Frontal cortex (tissue), 4 donors: ENCODE measurements around the gene PIBF1. TPM values are rescaled to one million over a fixed set of nuclear protein-coding genes. Genes with fewer than 3 reads are reported as not detected.
A peak's percentile ranks its signal among the peaks of the same experiment; 100 is the strongest.

Experiments
- DNase-seq, 2 donors: peaks; one replicate each; pipeline ENCODE4 v3.0.0; 2012; ENCODE audit warnings: low spot score in 2 of 2
- FAIRE-seq: peaks from 2 replicates; lab custom pipeline; 2012; peaks lifted over from hg19 to GRCh38; lab: Jason Lieb, UNC
- small RNA-seq: library from RNA; depleted of rRNA; stranded (forward); fragments of <200 nt; gene quantifications from one replicate; pipeline ENCODE3, GENCODE V24; 2014
- total RNA-seq: library from RNA; depleted of rRNA; stranded (reverse); fragments of >200 nt; gene quantifications from one replicate; pipeline ENCODE4 v1.2.3, GENCODE V29; 2014
- donor health status: control.
- donor health status: control.
- donor health status: control.

PIBF1 gene
- total RNA-seq, 1 donor from 2014 or later, result 34.6 TPM

DNA sequence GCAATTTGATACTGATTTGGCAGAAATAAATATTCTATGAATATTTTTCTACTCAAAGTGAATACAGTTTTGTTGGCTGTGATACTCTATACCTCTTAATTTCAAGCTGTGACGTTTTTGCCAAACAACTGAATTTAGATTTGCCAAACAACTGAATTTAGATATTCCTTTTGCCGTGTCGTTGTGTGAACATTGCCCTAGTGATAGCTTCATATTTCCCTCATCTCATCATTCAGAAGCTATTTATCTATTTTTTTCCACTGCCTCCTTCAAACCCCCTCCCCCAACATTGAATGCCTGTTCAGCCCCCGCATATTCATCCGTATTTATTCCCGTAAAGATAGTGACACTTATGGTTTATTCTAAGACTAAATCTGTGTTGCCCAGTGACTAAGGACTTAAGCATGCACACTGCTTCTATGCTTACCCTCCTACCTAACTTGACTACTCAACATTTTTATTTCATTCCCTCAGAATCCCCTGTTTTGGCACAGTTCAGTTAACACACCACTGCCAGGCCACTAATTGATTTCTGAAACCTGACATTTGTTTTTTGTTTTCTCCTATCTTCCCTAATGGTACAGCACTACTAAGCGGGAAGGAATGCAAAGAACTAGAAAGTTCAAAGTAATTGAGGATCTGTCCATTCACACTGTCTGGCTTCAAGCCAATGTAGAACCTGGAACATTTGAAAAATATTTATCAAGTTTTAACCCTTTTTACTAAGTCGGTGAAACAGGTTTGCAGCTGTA lies 274.1 kb downstream of the PIBF1 start:
- DNase-seq, result no peak
- no peak for FAIRE-seq

DNA sequence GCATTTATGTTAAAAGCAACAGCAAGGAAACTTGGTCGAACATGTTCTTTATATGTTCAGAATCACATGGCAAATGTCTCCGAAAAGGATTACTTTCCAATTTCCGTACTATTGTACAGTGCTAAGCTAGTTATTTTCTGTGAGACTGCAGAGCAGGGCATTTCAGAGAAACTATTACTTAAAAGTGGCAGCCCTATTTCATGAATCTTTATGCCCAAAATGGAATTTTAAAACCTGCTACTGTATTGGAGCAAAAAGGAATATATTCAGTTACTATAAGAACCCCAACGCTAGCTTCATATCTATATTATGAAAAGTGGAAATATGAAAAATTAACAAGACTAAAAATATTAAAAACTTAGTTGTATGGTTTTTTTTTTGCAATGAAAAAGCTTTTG lies 274.6 kb downstream of the PIBF1 start:
- FAIRE-seq (no peak), DNase-seq (no peak)

DNA sequence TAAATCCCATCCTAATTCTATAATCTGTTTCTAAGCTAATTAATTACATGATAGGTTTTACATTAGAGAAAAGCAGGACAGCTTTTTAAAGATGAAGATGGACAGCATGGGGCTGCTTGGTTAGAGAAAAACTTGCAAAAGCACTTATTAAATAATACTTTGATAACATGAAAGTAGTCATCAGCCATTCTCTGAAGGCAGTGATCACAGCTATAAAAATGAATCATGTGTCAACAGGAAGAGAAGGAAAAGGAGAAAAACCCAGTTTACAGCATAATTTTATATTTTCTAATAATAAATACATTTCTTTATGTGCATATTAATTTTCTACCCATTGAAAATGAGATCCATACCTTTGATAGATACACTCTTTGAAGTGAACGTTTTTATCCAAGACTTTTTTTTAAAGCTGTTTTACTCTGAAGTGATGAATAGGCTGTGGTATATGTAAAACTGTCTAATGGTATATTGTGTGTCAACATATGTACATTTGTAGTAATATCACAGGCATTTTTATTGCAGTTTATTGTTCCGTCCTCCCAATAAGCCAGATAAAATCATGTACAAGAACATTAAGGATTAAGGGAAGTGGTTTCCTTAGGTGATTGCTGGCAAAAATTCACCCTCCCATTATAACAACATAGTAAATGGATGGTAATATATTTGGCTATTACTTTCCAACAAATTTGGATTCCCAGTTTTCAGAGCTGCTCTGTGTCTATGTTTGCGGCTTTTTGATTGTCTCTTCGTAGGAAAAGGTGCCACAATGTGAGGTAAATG lies 275.5 kb downstream of the PIBF1 start:
- no peak for DNase-seq
- no peak for FAIRE-seq

DNA sequence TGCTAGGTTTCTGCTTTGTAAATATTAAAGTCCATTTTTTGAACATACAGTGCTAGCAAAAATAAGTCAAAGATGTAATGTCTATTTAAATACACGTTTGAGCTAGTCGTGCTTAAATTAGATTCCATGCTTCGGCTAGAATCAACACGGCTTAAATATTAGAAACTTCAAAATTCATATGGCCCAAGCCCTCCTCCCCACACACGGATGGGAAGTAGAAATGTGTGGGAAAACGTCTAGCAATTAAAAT lies 276.1 kb downstream of the PIBF1 start:
- DNase-seq (no peak), FAIRE-seq (no peak)

DNA sequence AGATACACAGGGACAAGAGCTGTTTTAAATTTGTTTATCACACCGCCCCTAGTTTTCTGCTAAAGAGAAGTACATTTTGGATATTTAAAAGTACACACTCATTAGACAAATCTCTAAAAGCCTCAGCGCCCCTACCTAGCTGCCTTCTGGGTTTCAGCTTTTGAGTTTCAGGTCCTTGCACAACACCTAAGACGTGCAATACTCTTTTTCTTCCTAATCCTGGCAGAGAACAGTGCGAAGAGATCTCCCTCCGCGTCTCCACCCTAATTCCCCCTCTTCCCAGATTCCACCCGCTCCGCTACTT lies 276.5 kb downstream of the PIBF1 start:
- FAIRE-seq (no peak), DNase-seq (no peak)

DNA sequence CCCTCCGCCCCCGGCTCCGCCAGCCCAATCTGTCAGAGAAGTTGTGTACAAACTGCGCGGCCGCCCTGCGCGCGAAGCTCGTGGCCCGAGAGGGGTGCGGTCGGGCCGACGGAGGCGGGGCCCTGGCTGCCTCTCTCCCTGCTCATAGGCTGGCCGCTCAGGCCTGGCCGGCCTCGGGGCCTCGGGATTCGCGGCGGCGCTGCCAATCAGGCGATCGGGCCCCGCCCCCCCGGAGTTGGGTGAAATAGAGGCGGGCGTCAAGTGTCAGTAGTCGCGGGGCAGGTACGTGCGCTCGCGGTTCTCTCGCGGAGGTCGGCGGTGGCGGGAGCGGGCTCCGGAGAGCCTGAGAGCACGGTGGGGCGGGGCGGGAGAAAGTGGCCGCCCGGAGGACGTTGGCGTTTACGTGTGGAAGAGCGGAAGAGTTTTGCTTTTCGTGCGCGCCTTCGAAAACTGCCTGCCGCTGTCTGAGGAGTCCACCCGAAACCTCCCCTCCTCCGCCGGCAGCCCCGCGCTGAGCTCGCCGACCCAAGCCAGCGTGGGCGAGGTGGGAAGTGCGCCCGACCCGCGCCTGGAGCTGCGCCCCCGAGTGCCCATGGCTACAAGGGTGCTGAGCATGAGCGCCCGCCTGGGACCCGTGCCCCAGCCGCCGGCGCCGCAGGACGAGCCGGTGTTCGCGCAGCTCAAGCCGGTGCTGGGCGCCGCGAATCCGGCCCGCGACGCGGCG lies 277.0 kb downstream of the PIBF1 start, which contains the start of gene KLF5:
Gene KLF5, plus strand, starts transcription at position 270 of the 724 bp plus-strand sequence. Its CDS starts 323 bp downstream, at position 593.
- DNase-seq (peak; percentile 90 to 93), FAIRE-seq (no peak)

DNA sequence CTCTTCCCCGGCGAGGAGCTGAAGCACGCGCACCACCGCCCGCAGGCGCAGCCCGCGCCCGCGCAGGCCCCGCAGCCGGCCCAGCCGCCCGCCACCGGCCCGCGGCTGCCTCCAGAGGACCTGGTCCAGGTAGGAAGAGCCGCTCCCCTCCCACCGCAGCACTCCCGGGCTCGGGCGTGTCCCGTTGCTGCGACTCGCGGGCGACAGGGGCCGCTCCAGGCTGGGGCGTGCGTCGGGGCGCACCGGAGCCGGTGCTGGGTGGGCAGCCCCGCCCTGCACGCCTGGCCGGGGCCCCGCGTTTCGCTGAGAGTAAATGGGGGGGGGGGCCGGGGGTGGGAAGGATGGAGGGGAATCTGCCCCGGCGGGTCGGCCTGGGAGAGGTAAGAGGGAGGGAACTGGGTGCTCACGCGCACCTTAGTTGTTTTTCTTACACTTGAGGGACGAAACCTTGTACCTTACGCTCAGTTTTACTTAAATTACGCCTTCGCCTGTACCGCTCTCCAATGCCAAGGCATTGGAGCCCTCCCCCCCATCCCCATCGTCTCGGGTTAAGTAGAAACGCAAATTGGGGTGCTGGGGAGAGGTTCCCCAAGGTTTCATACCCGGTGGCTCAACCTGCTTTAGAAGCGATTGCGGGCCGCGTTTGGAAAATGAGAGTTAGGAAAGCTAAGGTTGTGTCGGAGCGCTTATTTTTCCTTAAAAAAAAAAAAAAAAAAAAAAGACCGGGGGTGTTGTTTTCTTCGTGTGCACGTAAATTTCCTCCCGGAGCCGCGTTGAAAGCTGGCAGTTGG lies 277.7 kb downstream of the PIBF1 start:
- FAIRE-seq, result no peak
- DNase-seq, result no peak

DNA sequence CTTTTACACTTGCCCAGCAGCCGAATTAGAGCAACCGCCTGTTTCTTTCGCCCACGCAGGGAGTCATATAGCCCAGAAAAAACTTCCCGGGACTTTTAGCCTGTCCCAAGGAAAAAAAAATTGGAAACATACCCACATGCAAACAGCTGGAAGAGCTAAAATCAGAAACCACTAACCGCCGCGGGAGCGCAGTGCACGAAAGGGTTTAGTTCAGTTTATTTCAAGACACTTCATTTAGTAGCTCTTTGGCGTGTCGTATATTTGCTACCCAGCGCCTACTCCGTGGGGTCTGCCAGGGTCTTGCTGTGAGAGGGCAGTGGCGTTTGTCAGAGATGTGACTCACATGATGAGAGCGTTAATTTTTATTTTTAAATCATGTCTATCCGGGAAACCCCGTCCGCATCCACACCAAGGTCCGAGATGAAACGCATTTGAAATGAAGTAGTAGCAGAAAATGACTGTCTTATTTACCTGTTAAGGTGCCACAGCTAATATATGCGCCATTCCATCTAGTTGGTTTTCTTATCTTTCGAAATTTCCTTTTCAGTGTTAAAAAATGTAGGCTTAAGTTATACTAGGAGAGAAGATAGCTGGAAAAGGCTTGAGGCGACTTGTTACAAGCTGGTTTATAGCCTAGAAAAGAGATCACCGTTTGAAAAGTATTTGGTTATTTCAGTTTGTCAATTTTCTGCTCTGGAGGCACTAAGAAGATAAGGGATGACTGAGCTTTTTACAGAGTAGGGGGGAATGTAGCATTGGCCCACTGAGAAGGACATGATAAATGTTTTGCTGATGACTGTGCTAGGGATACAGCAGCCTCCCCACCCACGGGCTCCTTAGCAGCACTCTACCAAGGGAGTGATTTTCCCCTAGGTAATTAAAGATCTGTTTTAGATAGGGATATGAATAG lies 278.6 kb downstream of the PIBF1 start:
- DNase-seq, result peak in 1 of 2 donors; percentile 35
- FAIRE-seq, result no peak

DNA sequence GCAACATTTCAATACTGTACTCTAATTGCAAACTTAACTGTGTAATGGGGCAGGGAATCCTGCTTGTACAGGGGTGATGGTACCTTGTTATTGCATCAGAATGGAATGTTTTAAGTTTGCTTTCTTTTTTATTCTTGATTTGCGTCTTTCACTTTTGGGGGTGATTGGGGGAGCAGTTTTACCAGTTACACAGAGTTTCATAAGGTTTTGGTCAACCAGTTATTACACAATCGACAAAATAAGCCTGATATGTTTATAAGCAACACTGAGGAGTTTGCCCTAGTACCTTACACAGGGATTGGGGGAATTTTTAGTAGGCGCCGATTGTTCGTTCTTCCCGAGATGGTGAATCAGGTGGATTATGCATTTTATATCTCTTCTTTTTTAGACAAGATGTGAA lies 279.5 kb downstream of the PIBF1 start:
- FAIRE-seq (no peak), DNase-seq (no peak)

DNA sequence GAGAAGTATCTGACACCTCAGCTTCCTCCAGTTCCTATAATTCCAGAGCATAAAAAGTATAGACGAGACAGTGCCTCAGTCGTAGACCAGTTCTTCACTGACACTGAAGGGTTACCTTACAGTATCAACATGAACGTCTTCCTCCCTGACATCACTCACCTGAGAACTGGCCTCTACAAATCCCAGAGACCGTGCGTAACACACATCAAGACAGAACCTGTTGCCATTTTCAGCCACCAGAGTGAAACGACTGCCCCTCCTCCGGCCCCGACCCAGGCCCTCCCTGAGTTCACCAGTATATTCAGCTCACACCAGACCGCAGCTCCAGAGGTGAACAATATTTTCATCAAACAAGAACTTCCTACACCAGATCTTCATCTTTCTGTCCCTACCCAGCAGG lies 279.9 kb downstream of the PIBF1 start:
- no peak for FAIRE-seq

DNA sequence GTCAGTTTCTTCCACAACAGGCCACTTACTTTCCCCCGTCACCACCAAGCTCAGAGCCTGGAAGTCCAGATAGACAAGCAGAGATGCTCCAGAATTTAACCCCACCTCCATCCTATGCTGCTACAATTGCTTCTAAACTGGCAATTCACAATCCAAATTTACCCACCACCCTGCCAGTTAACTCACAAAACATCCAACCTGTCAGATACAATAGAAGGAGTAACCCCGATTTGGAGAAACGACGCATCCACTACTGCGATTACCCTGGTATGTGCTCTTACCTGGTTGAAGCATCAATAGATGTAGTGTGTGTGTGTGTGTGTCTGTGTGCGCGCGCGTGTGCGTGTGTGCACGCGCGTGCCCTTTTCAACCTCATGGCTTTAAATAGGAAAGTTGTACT lies 280.5 kb downstream of the PIBF1 start:
- no peak for DNase-seq
- no peak for FAIRE-seq

More for the DNA sequence above, 279.9 kb downstream of the PIBF1 start:
- DNase-seq, result no peak

DNA sequence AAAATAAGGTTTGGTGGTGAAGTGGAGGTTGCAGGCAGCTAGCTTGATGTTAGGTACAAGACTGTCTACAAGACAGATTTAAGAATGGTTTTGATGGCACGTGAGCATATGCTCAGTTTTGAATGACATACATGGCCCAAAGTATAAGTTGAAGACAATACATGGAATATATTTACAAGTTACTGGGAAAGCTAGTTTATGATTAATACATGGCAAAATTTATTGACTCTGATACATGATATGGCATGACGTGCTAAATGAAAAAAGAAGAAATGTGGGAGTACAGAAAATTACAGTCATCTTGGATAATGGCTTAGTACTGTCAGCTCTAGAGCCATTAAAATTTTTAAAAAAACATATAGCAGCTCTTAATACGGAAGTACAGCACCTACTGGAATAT lies 281.2 kb downstream of the PIBF1 start:
- FAIRE-seq, result no peak
- no peak for DNase-seq

DNA sequence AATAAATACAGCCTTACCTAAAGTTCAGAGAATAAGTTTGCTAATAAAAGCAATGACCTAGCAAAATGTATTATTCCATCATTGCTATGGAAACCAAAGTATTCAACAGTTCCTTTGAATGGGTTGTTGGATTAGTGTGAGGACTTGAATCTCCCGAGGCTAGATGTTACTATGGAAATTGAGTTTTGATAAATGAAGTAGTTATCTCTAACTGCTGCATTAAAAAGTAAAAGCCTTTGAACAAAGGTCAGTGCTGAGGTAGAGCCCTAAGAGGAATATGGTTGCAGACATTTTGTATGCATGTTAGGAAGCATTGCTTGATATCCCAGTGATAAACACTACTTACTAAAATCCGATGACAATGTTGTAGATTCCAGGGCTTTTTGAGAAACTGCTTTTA lies 283.1 kb downstream of the PIBF1 start:
- FAIRE-seq (no peak), DNase-seq (no peak)

DNA sequence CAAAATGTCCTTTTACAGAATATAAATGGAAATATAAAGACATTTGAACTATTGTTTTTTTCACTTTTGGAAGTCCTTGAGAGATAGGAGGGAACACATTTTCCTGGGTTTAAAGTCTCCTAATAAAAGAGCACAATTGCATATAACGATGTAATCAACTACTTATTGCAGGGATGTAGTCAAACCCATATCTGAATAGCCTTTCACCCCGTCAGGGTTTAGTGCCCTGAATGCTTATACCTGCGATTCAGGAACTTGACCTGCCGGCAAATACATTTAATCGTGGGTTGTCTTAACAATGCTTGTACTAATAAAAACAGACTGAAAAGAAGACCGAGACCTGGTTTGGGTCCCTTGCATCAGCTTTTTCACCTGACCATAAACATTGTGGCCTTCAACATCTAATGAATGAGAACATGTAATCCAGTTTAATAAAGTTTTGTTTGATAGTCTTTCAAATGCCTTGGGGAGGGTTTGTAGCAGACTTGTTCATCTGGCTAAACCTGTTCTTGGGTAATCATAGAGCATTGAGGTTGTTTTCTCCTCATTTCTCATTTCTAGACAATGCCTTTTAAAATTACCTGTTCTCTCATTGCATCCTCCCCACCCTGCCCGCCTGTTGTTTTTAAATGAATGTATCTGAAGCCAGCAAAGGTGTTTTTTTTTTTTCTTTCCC lies 283.9 kb downstream of the PIBF1 start:
- DNase-seq (no peak), FAIRE-seq (no peak)

Small RNAs within 50 kb of the gene (small RNA-seq; reads per million reads assigned to genes)
- not detected for gene RNU6-79P

Other genes with a start within 250 kb of the PIBF1 start
- 38.3 TPM for gene MZT1, start 54.5 kb upstream of the PIBF1 start, total RNA-seq
- 1.6 TPM for gene BORA, start 54.2 kb upstream of the PIBF1 start, total RNA-seq
- 32.6 TPM for gene DIS3, start 233 bp upstream of the PIBF1 start, total RNA-seq